PC-3 (cell line): ENCODE data around the gene PHF2. TPM values are rescaled to one million over a fixed set of nuclear protein-coding genes. Genes with fewer than 3 reads are reported as not detected.

ENCODE experiments used
- ATAC-seq: fragments of 200-7000 bp; cut with Tn5 transposase; 2 replicates; pipeline ENCODE4 v1.9.1; 2020; ENCODE audit warnings: mild to moderate bottlenecking, moderate library complexity
- BruUV-seq: library from RNA; stranded (reverse); fragments of 400-500 nt; replicated peaks from 2 replicates; lab custom pipeline; 2021; lab: Mats Ljungman, UMichigan
- CTCF ChIA-PET: fragments of 300-600 bp; sonication (Branson Sonifier 250); formaldehyde crosslinking; loops from one replicate; lab custom pipeline; 2022; ENCODE audit warnings: antibody characterized with exemption; lab: Charles Lee
- POLR2A ChIA-PET: fragments of 300-600 bp; sonication (Branson Sonifier 250); formaldehyde crosslinking; loops from one replicate; lab custom pipeline; 2022; ENCODE audit warnings: antibody characterized with exemption; ENCODE audit not compliant: unreplicated experiment; lab: Charles Lee
- DNase-seq: peaks from one replicate; pipeline ENCODE4 v3.0.0-alpha.2; 2015
- H2AFZ ChIP-seq: fragments of 300-600 bp; sonication (generic); 2 replicates; pipeline ENCODE4 v1.6.0; 2016; ENCODE audit warnings: antibody characterized with exemption, low read length
- H3F3A ChIP-seq: fragments of 300-600 bp; sonication (generic); one replicate; pipeline ENCODE4 v1.6.0; 2017; ENCODE audit warnings: antibody characterized with exemption, low read length, control low read depth, mild to moderate bottlenecking; ENCODE audit not compliant: unreplicated experiment
- H3K27ac ChIP-seq: fragments of 300-600 bp; sonication (generic); 2 replicates; pipeline ENCODE4 v1.5.1; 2016; ENCODE audit warnings: mild to moderate bottlenecking, low read length
- H3K27me3 ChIP-seq: fragments of 300-600 bp; sonication (generic); 2 replicates; pipeline ENCODE4 v1.6.1; 2016; ENCODE audit warnings: low read length, mixed read lengths
- H3K36me3 ChIP-seq: fragments of 300-600 bp; sonication (generic); 2 replicates; pipeline ENCODE4 v1.6.1; 2016; ENCODE audit warnings: low read depth, mixed run types, low read length, mixed read lengths
- H3K4me1 ChIP-seq: fragments of 300-600 bp; sonication (generic); 2 replicates; pipeline ENCODE4 v1.5.1; 2016; ENCODE audit warnings: low read length; ENCODE audit not compliant: insufficient read depth
- H3K4me2 ChIP-seq: fragments of 300-600 bp; sonication (generic); 2 replicates; pipeline ENCODE4 v1.6.0; 2016; ENCODE audit warnings: low read length
- H3K4me3 ChIP-seq: fragments of 300-600 bp; sonication (generic); 2 replicates; pipeline ENCODE4 v1.5.1; 2016; ENCODE audit warnings: mild to moderate bottlenecking, low read length, mixed read lengths
- H3K79me2 ChIP-seq: fragments of 300-600 bp; sonication (generic); 2 replicates; pipeline ENCODE4 v1.6.1; 2017; ENCODE audit warnings: low read length, mixed read lengths
- H3K9ac ChIP-seq: fragments of 300-600 bp; sonication (generic); 2 replicates; pipeline ENCODE4 v1.6.0; 2016; ENCODE audit warnings: mild to moderate bottlenecking, low read length
- H3K9me2 ChIP-seq: fragments of 300-600 bp; sonication (generic); replicated peaks from 2 replicates; pipeline ENCODE4 v1.6.1; 2016; ENCODE audit warnings: mixed run types, low read length, mixed read lengths
- H3K9me3 ChIP-seq: fragments of 300-600 bp; sonication (generic); 2 replicates; pipeline ENCODE4 v1.6.1; 2016; ENCODE audit warnings: low read length, mixed read lengths
- H4K20me1 ChIP-seq: fragments of 300-600 bp; sonication (generic); 2 replicates; pipeline ENCODE4 v1.6.1; 2016; ENCODE audit warnings: low read length, mixed read lengths
- CTCF ChIP-seq: fragments of 300-600 bp; sonication (generic); conservative IDR thresholded peaks from 2 replicates; pipeline ENCODE4 v1.5.1; 2017; ENCODE audit warnings: antibody characterized with exemption, low read depth, mild to moderate bottlenecking, low read length
- EZH2 ChIP-seq: fragments of 300-600 bp; sonication (generic); IDR thresholded peaks from one replicate; pipeline ENCODE4 v1.6.1; 2017; ENCODE audit warnings: antibody characterized with exemption, mild to moderate bottlenecking, low read length; ENCODE audit not compliant: unreplicated experiment
- EZH2phosphoT487 ChIP-seq: fragments of 300-600 bp; sonication (generic); IDR thresholded peaks from 2 replicates; pipeline ENCODE4 v1.6.1; 2018; ENCODE audit warnings: mild to moderate bottlenecking, antibody characterized with exemption, low read length, borderline replicate concordance
- intact Hi-C: fragments of 100-400 bp; cut with micrococcal nuclease; formaldehyde crosslinking; loops from 2 replicates; pipeline ENCODE4 v1.9.0; 2023
- total RNA-seq: library from RNA; depleted of rRNA; stranded (reverse); fragments of >200 nt; gene quantifications from 2 replicates; pipeline ENCODE4 v1.2.3, GENCODE V29; 2014

The PHF2 gene
- total RNA-seq, 1 experiment from 2014 or later, result 10.6 TPM

GRCh38 chr9:93712896-93713295 is 136.5 kb downstream of the PHF2 start:
- Histone ChIP-seq H2AFZ (no peak overlapping the region), H3F3A (no peaks in the 10 kb centered on the region), H3K9ac (no peak overlapping the region), H3K9me2 (no peaks in the 10 kb centered on the region), H3K4me2 (no peak overlapping the region), H3K36me3 (no peaks in the 10 kb centered on the region), H3K4me3 (no peak overlapping the region), H3K27ac (no peak overlapping the region), H3K4me1 (no peaks in the 10 kb centered on the region), H3K27me3 (peaks cover 15% of the 10 kb centered on the region; the same call in 1 of the 2 replicates), H4K20me1 (no peaks in the 10 kb centered on the region), H3K79me2 (no peaks in the 10 kb centered on the region), H3K9me3 (no peaks in the 10 kb centered on the region)
- BruUV-seq, result no TSS peak
- POLR2A ChIA-PET, result no interaction called here
- no peak for TF ChIP-seq EZH2
- TF ChIP-seq EZH2phosphoT487, result no peak
- no peak for TF ChIP-seq CTCF
- intact Hi-C loops, result no loop called here
- CTCF ChIA-PET, result no interaction called here
- DNase-seq (no peak), ATAC-seq (no peak)

GRCh38 chr9:93713716-93714115 is 137.3 kb downstream of the PHF2 start:
- ChIA-PET CTCF (no interaction called here), POLR2A (no interaction called here)
- H2AFZ ChIP-seq, result no peak overlapping the region
- no peak overlapping the region for H3K9ac ChIP-seq
- intact Hi-C loops, result no loop called here
- H3K36me3 ChIP-seq, result no peaks in the 10 kb centered on the region
- H3K4me3 ChIP-seq, result no peak overlapping the region
- no peaks in the 10 kb centered on the region for H4K20me1 ChIP-seq
- no peaks in the 10 kb centered on the region for H3F3A ChIP-seq
- BruUV-seq, result no TSS peak
- DNase-seq (no peak), ATAC-seq (no peak)
- no peak overlapping the region for H3K27ac ChIP-seq
- no peaks in the 10 kb centered on the region for H3K79me2 ChIP-seq
- no peak for TF ChIP-seq EZH2phosphoT487
- TF ChIP-seq CTCF, result no peak
- no peak for TF ChIP-seq EZH2
- no peaks in the 10 kb centered on the region for H3K4me1 ChIP-seq
- no peaks in the 10 kb centered on the region for H3K9me2 ChIP-seq
- H3K4me2 ChIP-seq, result no peak overlapping the region
- H3K9me3 ChIP-seq, result no peaks in the 10 kb centered on the region
- peaks cover 15% of the 10 kb centered on the region; the same call in 1 of the 2 replicates for H3K27me3 ChIP-seq

GRCh38 chr9:93721417-93721965 is 145.1 kb downstream of the PHF2 start:
- H3K4me1 ChIP-seq, result no peaks in the 10 kb centered on the region
- no peaks in the 10 kb centered on the region for H4K20me1 ChIP-seq
- BruUV-seq, result no TSS peak
- H3K9me2 ChIP-seq, result no peaks in the 10 kb centered on the region
- H3K4me3 ChIP-seq, result no peak overlapping the region
- no peaks in the 10 kb centered on the region for H3F3A ChIP-seq
- ATAC-seq (no peak), DNase-seq (no peak)
- no peak overlapping the region for H2AFZ ChIP-seq
- H3K36me3 ChIP-seq, result no peaks in the 10 kb centered on the region
- POLR2A ChIA-PET, result no interaction called here
- CTCF ChIA-PET, result no interaction called here
- no peak for TF ChIP-seq EZH2
- no peak for TF ChIP-seq EZH2phosphoT487
- no peak for TF ChIP-seq CTCF
- H3K79me2 ChIP-seq, result no peaks in the 10 kb centered on the region
- H3K4me2 ChIP-seq, result no peak overlapping the region
- no peak overlapping the region for H3K9ac ChIP-seq
- H3K27ac ChIP-seq, result no peak overlapping the region
- intact Hi-C loops, result no loop called here
- H3K27me3 ChIP-seq, result peaks cover 14% of the 10 kb centered on the region; the same call in 1 of the 2 replicates
- no peaks in the 10 kb centered on the region for H3K9me3 ChIP-seq
